ENCODE measurements around the gene ANKS1B.

The ANKS1B gene

GRCh38 chr12:99454539-99455172 is 530.1 kb downstream of the ANKS1B start:
- H3K4me3 ChIP-seq (ENCODE audit: low read depth, low read length) = no peak overlapping the region
- TF ChIP-seq, protein P1, sequence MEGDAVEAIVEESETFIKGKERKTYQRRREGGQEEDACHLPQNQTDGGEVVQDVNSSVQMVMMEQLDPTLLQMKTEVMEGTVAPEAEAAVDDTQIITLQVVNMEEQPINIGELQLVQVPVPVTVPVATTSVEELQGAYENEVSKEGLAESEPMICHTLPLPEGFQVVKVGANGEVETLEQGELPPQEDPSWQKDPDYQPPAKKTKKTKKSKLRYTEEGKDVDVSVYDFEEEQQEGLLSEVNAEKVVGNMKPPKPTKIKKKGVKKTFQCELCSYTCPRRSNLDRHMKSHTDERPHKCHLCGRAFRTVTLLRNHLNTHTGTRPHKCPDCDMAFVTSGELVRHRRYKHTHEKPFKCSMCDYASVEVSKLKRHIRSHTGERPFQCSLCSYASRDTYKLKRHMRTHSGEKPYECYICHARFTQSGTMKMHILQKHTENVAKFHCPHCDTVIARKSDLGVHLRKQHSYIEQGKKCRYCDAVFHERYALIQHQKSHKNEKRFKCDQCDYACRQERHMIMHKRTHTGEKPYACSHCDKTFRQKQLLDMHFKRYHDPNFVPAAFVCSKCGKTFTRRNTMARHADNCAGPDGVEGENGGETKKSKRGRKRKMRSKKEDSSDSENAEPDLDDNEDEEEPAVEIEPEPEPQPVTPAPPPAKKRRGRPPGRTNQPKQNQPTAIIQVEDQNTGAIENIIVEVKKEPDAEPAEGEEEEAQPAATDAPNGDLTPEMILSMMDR (conservative IDR thresholded peaks at IDR 0.05; ENCODE audit: low read depth, low read length) = no peak
- no peak for DNase-seq (ENCODE audit: low read depth)

DNA sequence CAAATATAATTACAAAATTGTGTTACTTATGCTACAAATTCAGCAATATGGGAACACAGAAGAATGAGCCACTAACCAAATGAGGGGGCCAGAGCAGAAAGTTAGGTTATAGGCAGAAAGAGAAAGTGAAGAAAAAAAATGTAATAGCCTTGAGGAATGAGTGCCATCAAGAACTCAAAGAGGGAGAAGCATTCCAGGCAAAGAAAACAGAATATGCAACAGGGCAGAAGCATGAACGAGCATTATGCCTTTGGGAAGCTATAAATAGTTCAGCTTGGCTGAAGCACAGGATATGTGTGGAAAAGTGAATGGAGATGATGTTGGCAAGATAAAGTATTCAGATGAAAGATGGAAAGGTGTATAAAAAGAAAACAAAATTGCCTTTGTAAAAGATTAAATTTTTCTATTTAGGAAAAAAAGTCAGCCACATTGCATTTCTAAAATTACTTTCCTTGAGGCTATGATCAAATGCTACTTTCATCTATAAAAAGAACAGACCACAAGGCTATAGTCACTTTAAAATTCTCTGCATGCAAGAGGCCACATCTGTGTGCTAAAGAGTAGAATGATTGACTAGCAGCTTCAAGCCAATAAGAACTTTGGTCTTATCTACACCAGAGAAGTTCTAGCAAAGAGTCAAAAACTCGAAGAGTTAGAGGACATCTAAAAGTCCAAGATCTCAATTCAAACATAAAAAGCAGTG is 530.7 kb downstream of the ANKS1B start:
- no peak for DNase-seq (ENCODE audit: low read depth)
- H3K4me3 ChIP-seq (ENCODE audit: low read depth, low read length) = no peak overlapping the region
- TF ChIP-seq, protein P1 (conservative IDR thresholded peaks at IDR 0.05; ENCODE audit: low read depth, low read length) = no peak

DNA sequence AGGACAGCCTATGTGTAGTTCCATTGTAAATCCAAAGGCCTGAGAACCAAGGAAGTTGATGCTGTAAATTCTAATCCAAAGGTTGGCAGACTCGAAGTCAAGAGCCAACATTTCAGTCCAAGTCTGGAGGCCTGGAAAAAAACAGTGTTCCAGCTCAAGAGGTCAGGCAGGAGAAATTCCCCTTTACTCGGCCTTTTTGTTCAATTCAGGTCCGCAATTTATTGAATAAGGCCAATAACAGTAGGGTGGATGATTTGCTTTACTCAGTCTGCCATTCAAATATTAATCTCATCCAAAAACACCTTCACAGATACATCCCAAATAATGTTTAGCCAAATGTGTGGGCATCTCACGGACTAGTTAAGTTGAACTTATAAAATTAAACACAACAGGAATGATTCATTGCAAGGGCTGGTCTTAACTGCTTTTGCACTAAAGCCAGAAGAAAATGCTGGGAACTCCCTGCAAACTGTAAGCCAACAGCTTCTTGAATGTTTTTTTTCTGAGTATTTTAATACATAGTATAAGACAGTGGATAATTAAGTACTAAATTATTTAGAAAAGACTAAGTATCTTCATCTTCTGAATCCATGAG is 534.6 kb downstream of the ANKS1B start:
- TF ChIP-seq, protein P1 (conservative IDR thresholded peaks at IDR 0.05; ENCODE audit: low read depth, low read length) = no peak
- no peak overlapping the region for H3K4me3 ChIP-seq (ENCODE audit: low read depth, low read length)
- no peak for DNase-seq (ENCODE audit: low read depth)

- H3K4me3 ChIP-seq (ENCODE audit: low read depth, low read length) = no peak overlapping the region
- TF ChIP-seq, protein P1 (conservative IDR thresholded peaks at IDR 0.05; ENCODE audit: low read depth, low read length) = no peak
- no peak for DNase-seq (ENCODE audit: low read depth)
Observed at GRCh38 chr12:99444859-99445316, 539.8 kb downstream of the ANKS1B start.

DNA sequence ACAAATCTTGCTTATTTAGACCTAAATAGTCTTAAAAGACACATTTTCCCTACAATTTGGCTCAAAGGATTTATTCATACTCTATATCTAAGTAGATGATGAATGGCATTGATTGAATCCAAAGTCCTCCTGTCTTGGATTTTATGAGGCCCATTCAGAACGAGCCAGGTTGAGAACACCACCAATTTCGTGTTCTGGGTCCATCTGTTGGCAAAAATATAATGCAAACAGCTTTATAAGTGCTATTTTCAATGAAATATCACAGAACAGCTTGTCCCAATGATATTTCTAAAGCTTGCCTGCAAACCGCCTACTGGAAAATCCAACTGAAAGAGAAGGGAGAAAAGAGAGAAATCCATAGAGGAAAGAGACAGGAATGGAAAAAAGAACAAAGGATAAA is 542.0 kb downstream of the ANKS1B start:
- no peak for DNase-seq (ENCODE audit: low read depth)
- TF ChIP-seq, protein P1 (conservative IDR thresholded peaks at IDR 0.05; ENCODE audit: low read depth, low read length) = no peak
- H3K4me3 ChIP-seq (ENCODE audit: low read depth, low read length) = no peak overlapping the region

DNA sequence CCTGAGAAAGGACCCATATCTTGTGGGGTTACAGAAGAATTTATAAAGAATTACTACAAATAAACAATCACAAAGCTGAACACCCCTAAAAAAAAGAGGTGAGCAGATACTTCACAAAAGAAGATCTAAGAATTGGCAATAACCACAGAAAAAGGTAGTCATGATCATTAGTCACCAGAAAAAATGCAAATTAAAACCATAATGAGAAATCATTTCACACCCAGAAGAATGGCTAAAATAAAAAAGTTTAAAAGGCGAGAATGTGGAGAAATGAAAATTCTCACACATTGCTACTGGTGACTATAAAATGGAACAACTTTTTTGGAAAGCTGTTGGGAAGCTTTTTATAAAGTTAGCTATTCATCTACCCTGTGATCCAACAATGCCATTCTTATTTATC is 545.3 kb downstream of the ANKS1B start:
- no peak for DNase-seq (ENCODE audit: low read depth)
- H3K4me3 ChIP-seq (ENCODE audit: low read depth, low read length) = no peak overlapping the region
- TF ChIP-seq, protein P1 (conservative IDR thresholded peaks at IDR 0.05; ENCODE audit: low read depth, low read length) = no peak

All from choroid plexus epithelial cell (primary cell).